Muscle layer of colon (tissue), 2 donors: ENCODE data around the gene BRD3.

ENCODE experiments used
- H3K27ac ChIP-seq: one replicate; pipeline ENCODE4 v1.7.0; 2013; ENCODE audit warnings: low read depth, mild to moderate bottlenecking, low read length, moderate library complexity
- H3K27me3 ChIP-seq, 2 donors: one replicate each; pipeline ENCODE4 v1.7.0; 2013; ENCODE audit warnings: low read length in 2 of 2, mild to moderate bottlenecking in 2 of 2; ENCODE audit not compliant: insufficient read depth in 2 of 2, control insufficient read depth in 1 of 2
- H3K36me3 ChIP-seq: one replicate; pipeline ENCODE4 v1.7.0; 2013; ENCODE audit warnings: mild to moderate bottlenecking, low read length; ENCODE audit not compliant: insufficient read depth
- H3K4me1 ChIP-seq: one replicate; pipeline ENCODE4 v1.7.0; 2013; ENCODE audit warnings: mild to moderate bottlenecking, low read length; ENCODE audit not compliant: insufficient read depth
- H3K4me3 ChIP-seq, 2 donors: one replicate each; pipeline ENCODE4 v1.7.0; 2013; ENCODE audit warnings: low read length in 2 of 2, low read depth in 1 of 2, mild to moderate bottlenecking in 1 of 2, moderate library complexity in 1 of 2
- H3K9ac ChIP-seq: one replicate; pipeline ENCODE4 v1.7.0; 2013; ENCODE audit warnings: low read length
- H3K9me3 ChIP-seq: one replicate; pipeline ENCODE4 v1.7.0; 2013; ENCODE audit warnings: mild to moderate bottlenecking, low read length
- donor health status: abdominal sarcoma.
- donor health status: Adenocarcinoma of cecum.

BRD3 gene

GRCh38 chr9:134031783-134032182 is 36.0 kb downstream of the BRD3 start:
- no peak overlapping the region for H3K27ac ChIP-seq
- H3K9ac ChIP-seq, result no peak overlapping the region
- peaks cover 61% of the 10 kb centered on the region for H3K36me3 ChIP-seq
- H3K4me3 ChIP-seq, result no peak overlapping the region
- no peaks in the 10 kb centered on the region for H3K27me3 ChIP-seq
- no peaks in the 10 kb centered on the region for H3K9me3 ChIP-seq
- H3K4me1 ChIP-seq, result no peaks in the 10 kb centered on the region

GRCh38 chr9:134030821-134031470 is 36.9 kb downstream of the BRD3 start:
- peaks cover 7% of the 10 kb centered on the region for H3K4me1 ChIP-seq
- no peaks in the 10 kb centered on the region for H3K9me3 ChIP-seq
- no peak overlapping the region for H3K27ac ChIP-seq
- no peak overlapping the region for H3K4me3 ChIP-seq
- H3K9ac ChIP-seq, result no peak overlapping the region
- H3K27me3 ChIP-seq, result no peaks in the 10 kb centered on the region
- H3K36me3 ChIP-seq, result peaks cover 60% of the 10 kb centered on the region

GRCh38 chr9:134029248-134030226 is 38.3 kb downstream of the BRD3 start:
- no peak overlapping the region for H3K9ac ChIP-seq
- H3K36me3 ChIP-seq, result peaks cover 46% of the 10 kb centered on the region
- no peaks in the 10 kb centered on the region for H3K9me3 ChIP-seq
- H3K27ac ChIP-seq, result no peak overlapping the region
- H3K27me3 ChIP-seq, result no peaks in the 10 kb centered on the region
- no peak overlapping the region for H3K4me3 ChIP-seq
- H3K4me1 ChIP-seq, result peaks cover 8% of the 10 kb centered on the region

- H3K9me3 ChIP-seq, result no peaks in the 10 kb centered on the region
- no peaks in the 10 kb centered on the region for H3K27me3 ChIP-seq
- H3K4me1 ChIP-seq, result peaks cover 8% of the 10 kb centered on the region
- H3K36me3 ChIP-seq, result peaks cover 38% of the 10 kb centered on the region
- no peak overlapping the region for H3K4me3 ChIP-seq
- no peak overlapping the region for H3K27ac ChIP-seq
- H3K9ac ChIP-seq, result no peak overlapping the region
Observed at GRCh38 chr9:134028575-134029247, 39.1 kb downstream of the BRD3 start.

GRCh38 chr9:134028076-134028475 is 39.8 kb downstream of the BRD3 start:
- Histone ChIP-seq H3K4me3 (no peak overlapping the region), H3K4me1 (peaks cover 8% of the 10 kb centered on the region), H3K9me3 (no peaks in the 10 kb centered on the region), H3K27me3 (no peaks in the 10 kb centered on the region), H3K27ac (no peak overlapping the region), H3K9ac (no peak overlapping the region), H3K36me3 (peaks cover 31% of the 10 kb centered on the region)

DNA sequence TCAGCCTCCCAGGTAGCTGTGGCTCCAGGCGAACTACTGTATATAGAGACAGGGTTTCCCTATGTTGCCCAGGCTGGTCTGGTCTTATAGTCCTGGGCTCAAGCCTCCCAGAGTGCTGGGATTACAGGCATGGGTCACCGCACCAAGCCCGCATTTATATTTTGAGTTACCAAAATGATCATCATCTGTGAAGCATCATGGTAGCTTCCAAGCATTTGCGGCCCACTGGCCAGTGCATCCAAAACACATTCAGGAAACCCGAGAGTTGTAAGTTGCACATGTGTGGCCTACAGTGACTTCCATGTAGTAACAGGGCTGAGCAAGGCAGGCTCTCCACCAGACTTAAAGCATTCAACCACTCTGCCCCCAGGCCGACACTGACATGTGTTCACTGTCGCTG is 40.3 kb downstream of the BRD3 start:
- Histone ChIP-seq H3K27ac (no peak overlapping the region), H3K36me3 (peaks cover 27% of the 10 kb centered on the region), H3K4me1 (peaks cover 8% of the 10 kb centered on the region), H3K27me3 (no peaks in the 10 kb centered on the region), H3K9me3 (no peaks in the 10 kb centered on the region), H3K9ac (no peak overlapping the region), H3K4me3 (no peak overlapping the region)

DNA sequence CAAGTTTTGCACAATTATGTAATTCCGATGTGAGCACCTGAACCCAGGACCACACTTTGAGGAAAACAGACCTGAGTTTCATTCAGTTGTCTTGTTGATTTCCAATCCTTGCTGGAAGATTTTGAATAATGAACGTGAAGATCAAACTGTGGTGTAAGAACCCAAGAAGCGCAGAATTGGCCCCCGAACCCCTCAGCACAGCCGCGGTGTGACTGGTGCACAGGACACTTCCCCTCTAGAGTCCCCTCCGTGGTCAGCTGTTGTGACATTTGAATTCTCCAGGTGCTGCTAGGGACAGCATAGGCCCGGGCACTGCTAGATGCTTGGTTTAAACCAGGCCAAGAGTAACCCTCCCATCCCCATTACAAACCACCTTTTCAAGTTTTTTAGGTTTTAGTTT is 40.8 kb downstream of the BRD3 start:
- Histone ChIP-seq H3K9ac (no peak overlapping the region), H3K4me3 (no peak overlapping the region), H3K36me3 (peaks cover 27% of the 10 kb centered on the region), H3K27ac (no peak overlapping the region), H3K27me3 (no peaks in the 10 kb centered on the region), H3K4me1 (peaks cover 8% of the 10 kb centered on the region), H3K9me3 (no peaks in the 10 kb centered on the region)

- Histone ChIP-seq H3K27ac (no peak overlapping the region), H3K4me3 (no peak overlapping the region), H3K9me3 (no peaks in the 10 kb centered on the region), H3K36me3 (peaks cover 24% of the 10 kb centered on the region), H3K4me1 (peaks cover 8% of the 10 kb centered on the region), H3K27me3 (no peaks in the 10 kb centered on the region), H3K9ac (no peak overlapping the region)
Observed at GRCh38 chr9:134026581-134026980, 41.2 kb downstream of the BRD3 start.

DNA sequence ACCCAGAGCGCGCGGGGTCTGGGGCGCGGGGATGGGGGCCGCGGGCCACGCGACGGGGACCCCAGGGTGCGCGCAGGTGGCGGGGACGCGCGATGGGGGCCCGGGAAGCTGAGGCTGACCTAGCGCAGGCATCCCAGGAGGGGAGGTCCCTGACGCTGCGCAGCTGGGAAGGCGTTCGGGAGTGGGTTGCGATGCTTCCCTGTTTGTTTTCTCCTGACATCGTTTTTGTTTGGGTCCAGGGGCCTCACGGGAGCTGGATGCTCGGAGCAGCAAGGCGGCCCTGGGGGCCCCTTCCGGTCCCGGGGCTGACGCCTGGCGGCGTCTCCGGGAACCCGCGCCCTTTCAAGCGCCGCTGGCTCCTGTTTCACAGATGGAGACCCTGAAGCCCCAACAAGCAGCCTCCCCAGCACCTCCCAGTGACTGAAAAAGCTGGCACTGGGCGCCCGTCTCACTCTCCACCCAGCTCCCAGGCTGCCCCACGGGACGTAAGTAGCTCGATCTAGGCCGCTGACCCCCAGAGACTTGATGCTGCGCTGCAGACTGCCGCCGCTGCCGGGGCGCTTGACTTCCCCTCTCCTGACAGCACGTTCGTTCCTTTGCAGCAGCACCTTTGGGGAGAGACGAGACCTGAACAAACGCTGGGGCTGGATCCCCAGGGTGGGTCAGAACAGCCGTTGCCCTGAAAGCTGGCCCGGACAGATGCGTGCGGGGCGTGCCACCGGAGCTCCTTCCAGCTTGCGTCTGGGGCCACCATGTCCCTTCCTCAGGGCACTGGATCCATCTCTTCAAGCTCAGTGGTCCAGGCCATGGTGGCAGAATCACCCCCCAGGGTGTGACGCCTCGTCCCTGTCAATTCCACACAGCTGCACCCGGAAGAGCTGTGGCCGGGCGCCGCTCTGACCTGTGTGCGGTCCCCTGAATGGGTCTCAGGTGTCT is 42.0 kb downstream of the BRD3 start:
- H3K27ac ChIP-seq, result peak overlapping the region; percentile 53
- H3K4me1 ChIP-seq, result peaks cover 8% of the 10 kb centered on the region
- no peaks in the 10 kb centered on the region for H3K27me3 ChIP-seq
- H3K36me3 ChIP-seq, result peaks cover 22% of the 10 kb centered on the region
- peak overlapping the region; percentile 64 to 70 for H3K4me3 ChIP-seq
- no peaks in the 10 kb centered on the region for H3K9me3 ChIP-seq
- peak overlapping the region; percentile 9 for H3K9ac ChIP-seq

DNA sequence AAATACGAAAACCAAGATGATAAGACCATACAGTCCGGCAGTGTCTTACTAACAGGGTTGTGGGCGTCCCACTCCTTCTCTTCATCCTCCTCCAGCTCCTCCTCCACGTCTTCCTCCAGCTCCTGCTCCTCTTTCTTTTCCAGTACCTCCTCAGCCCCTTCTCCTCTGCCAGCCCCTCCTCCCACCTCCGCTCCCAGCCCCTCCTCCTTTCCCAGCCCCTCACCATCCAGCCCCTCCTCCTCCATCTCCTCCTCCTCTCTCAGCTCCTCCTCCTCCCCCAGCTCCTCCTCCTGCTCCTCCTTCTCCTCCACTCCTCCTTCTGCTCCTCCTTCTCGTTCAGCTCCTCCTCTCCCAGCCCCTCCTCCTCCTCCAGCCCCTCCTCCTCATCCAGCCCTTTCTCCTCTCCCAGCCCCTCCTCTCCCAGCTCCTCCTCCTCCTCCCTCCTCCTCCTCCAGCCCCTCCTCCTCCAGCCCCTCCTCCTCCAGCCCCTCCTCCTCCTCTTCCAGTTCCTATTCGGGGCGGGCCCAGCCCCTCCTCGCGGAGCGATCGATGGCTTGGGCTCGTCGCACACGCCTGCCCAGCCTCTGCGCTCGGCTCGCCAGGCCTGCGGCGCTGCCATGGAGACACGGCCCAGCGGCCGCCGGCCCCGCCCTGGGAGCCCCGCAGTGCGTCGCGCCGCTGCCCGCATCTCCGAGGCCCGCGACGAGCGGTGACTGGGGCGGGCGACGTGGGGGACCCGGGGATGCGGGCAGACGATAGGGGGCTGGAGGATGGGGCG is 42.8 kb downstream of the BRD3 start, which contains the start of gene BRD3OS:
BRD3OS (plus strand) TSS at position 654 of the 778 bp plus-strand sequence. CDS start 1,267 bp downstream, outside the sequence.
- Histone ChIP-seq H3K9ac (peak within 1 kb of the TSS; percentile 9), H3K27ac (peak within 1 kb of the TSS; percentile 53)

More for the DNA sequence above, 42.8 kb downstream of the BRD3 start, which contains the start of gene BRD3OS:
- Histone ChIP-seq H3K4me3 (peak within 1 kb of the TSS; percentile 64 to 70), H3K4me1 (peaks cover 8% of the 10 kb centered on the region), H3K36me3 (peaks cover 16% of the 10 kb centered on the region), H3K27me3 (no peaks in the 10 kb centered on the region), H3K9me3 (no peaks in the 10 kb centered on the region)
